ENCODE measurements around the gene C2CD2.

Gene C2CD2

DNA sequence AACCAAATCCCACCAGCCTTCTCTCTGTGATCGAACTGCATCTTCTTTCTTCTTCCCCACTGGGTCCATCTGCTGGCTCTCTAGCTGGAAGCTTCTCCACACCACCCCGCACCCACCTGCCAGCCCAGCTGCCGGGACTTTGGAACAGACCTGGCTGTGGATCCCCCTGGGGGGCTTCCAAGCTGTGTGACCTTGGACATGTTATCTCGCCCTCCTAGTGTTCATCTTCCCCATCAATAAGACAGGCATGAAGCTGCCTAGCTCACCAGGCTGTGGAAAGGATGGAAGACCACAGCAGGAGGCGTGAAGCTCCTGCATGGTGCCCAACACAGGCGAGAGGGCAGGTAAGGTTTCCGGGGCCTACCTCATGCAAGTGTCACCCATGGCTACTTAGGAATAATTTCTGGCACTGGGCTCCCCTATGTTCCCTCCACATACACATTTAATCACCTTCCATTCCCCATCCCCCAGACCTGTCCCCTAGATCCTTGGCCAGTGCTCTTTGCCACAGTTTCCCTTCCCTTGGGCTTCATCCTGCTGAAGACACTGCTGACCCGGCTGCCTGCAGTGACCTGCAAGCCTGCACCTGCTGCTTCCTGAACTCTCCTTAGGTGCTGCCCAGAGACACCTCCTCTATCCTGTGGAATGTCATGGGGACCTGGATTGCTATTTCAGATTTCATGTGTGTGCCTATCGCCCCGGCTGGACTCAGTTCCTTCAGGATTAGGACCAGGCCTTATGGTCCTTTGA is 13.2 kb upstream of the C2CD2 start:
- no peak overlapping the region for H3K27ac ChIP-seq (ENCODE audit: low read length)
- H2AFZ ChIP-seq (ENCODE audit: low read depth, low read length): no peak overlapping the region
- H3K4me2 ChIP-seq (ENCODE audit: low read length): no peak overlapping the region
- no peaks in the 10 kb centered on the region for H3K9me3 ChIP-seq (ENCODE audit: insufficient read depth, low read length)
- TF ChIP-seq CTCF (IDR thresholded peaks at IDR 0.05; ENCODE audit: low read depth, low read length): no peak
- no peak for TF ChIP-seq EZH2phosphoT487 (IDR thresholded peaks at IDR 0.05; ENCODE audit: low read depth)
- H3K36me3 ChIP-seq (replicated peaks; ENCODE audit: low read depth, low read length): no peaks in the 10 kb centered on the region
- H4K20me1 ChIP-seq (ENCODE audit: insufficient read depth, low read length): no peaks in the 10 kb centered on the region
- no peak overlapping the region for H3K4me3 ChIP-seq (ENCODE audit: low read length)
- H3K27me3 ChIP-seq (ENCODE audit: low read depth, low read length): no peaks in the 10 kb centered on the region; the same call in 1 of the 2 replicates
- H3K4me1 ChIP-seq (ENCODE audit: low read length): peaks cover 5% of the 10 kb centered on the region
- no peak overlapping the region for H3K9ac ChIP-seq (ENCODE audit: low read length)
- H3K79me2 ChIP-seq (ENCODE audit: low read length): no peaks in the 10 kb centered on the region

DNA sequence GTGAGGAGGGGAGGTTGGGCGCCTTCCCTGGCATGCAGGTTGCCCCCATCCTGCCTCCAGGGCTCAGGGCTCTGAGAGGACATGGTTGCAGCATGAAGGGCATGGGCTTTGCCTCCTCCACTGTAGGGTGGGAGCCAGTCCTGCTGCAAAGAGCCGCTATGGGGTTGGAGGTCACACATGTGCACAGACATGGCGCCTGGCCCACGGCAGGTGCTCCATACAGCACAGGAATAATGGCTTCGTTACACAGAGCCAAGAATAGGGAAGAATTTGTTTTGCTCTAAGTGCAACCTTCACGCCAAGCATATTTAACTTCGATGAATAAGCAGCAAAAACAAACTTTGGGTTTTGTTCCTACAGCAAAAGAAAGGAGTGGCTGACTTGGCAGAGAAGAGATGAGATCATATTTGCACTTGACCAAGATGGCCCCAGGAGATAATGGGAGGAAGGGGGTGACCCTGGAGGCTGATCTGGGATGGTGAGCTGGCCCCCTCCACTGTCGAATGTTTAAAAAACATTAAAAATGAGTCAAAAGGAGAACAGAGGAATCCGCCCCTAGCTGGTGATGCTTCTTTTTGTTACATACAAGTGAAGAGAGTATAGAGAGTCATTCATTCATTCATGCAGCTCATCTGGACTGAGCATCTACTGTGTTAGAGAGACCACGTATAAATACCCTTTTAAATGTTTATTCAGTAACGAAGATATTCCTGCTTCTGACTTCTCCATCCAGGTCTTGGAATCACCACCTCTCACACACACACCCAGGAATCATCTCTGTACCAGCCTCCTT is 12.4 kb upstream of the C2CD2 start:
- Histone ChIP-seq H3K27me3 (ENCODE audit: low read depth, low read length) (peaks cover 3% of the 10 kb centered on the region; the same call in 1 of the 2 replicates), H3K4me2 (ENCODE audit: low read length) (no peak overlapping the region), H3K79me2 (ENCODE audit: low read length) (no peaks in the 10 kb centered on the region), H4K20me1 (ENCODE audit: insufficient read depth, low read length) (no peaks in the 10 kb centered on the region), H3K27ac (ENCODE audit: low read length) (no peak overlapping the region), H3K9me3 (ENCODE audit: insufficient read depth, low read length) (no peaks in the 10 kb centered on the region), H3K4me3 (ENCODE audit: low read length) (no peak overlapping the region), H3K4me1 (ENCODE audit: low read length) (peaks cover 5% of the 10 kb centered on the region), H3K9ac (ENCODE audit: low read length) (no peak overlapping the region), H3K36me3 (replicated peaks; ENCODE audit: low read depth, low read length) (no peaks in the 10 kb centered on the region), H2AFZ (ENCODE audit: low read depth, low read length) (no peak overlapping the region)
- TF ChIP-seq CTCF (IDR thresholded peaks at IDR 0.05; ENCODE audit: low read depth, low read length): no peak
- TF ChIP-seq EZH2phosphoT487 (IDR thresholded peaks at IDR 0.05; ENCODE audit: low read depth): no peak

DNA sequence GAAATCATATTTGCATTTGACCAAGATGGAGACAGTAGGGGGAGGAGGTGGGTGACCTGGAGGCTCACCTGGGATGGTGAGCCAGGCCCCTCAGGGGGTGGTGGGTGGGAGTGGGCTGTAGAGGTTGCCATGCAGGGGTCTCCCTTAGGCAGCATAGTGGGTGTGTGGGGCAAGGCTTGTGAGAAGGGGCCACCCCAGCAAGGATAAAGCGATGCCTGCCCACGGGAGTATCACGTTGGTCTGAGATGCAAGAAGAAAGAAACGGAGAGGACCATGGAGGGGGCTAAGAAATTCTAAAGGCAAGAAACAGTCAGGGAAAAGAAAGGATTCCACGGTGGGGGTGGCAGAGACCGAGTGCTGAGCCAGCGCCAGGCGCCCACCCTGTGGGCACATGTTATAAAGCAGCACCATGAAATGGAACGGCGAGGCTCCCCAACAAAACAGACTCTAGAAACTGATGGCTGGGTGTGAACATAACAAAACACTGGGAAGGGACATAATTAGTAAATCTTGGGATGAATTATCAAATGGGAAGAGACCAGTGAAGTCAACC is 11.7 kb upstream of the C2CD2 start:
- Histone ChIP-seq H4K20me1 (ENCODE audit: insufficient read depth, low read length) (no peaks in the 10 kb centered on the region), H3K9ac (ENCODE audit: low read length) (no peak overlapping the region), H3K4me3 (ENCODE audit: low read length) (no peak overlapping the region), H3K36me3 (replicated peaks; ENCODE audit: low read depth, low read length) (no peaks in the 10 kb centered on the region), H3K27me3 (ENCODE audit: low read depth, low read length) (peaks cover 6% of the 10 kb centered on the region; the same call in 1 of the 2 replicates), H3K4me2 (ENCODE audit: low read length) (no peak overlapping the region), H2AFZ (ENCODE audit: low read depth, low read length) (no peak overlapping the region), H3K79me2 (ENCODE audit: low read length) (no peaks in the 10 kb centered on the region), H3K9me3 (ENCODE audit: insufficient read depth, low read length) (no peaks in the 10 kb centered on the region), H3K27ac (ENCODE audit: low read length) (no peak overlapping the region), H3K4me1 (ENCODE audit: low read length) (peaks cover 5% of the 10 kb centered on the region)
- TF ChIP-seq EZH2phosphoT487 (IDR thresholded peaks at IDR 0.05; ENCODE audit: low read depth) (no peak), CTCF (IDR thresholded peaks at IDR 0.05; ENCODE audit: low read depth, low read length) (no peak)

GRCh38 chr21:41965045-41965444 is 11.2 kb upstream of the C2CD2 start:
- Histone ChIP-seq H4K20me1 (ENCODE audit: insufficient read depth, low read length) (no peaks in the 10 kb centered on the region), H3K27me3 (ENCODE audit: low read depth, low read length) (peaks cover 6% of the 10 kb centered on the region; the same call in 1 of the 2 replicates), H3K4me3 (ENCODE audit: low read length) (no peak overlapping the region), H3K79me2 (ENCODE audit: low read length) (no peaks in the 10 kb centered on the region), H3K36me3 (replicated peaks; ENCODE audit: low read depth, low read length) (no peaks in the 10 kb centered on the region), H3K4me2 (ENCODE audit: low read length) (0 out of 2 replicates have a peak overlapping the region, but pooled peaks have one; percentile 8), H3K27ac (ENCODE audit: low read length) (no peak overlapping the region), H3K9ac (ENCODE audit: low read length) (no peak overlapping the region), H3K9me3 (ENCODE audit: insufficient read depth, low read length) (no peaks in the 10 kb centered on the region), H2AFZ (ENCODE audit: low read depth, low read length) (no peak overlapping the region), H3K4me1 (ENCODE audit: low read length) (peaks cover 5% of the 10 kb centered on the region)
- TF ChIP-seq CTCF (IDR thresholded peaks at IDR 0.05; ENCODE audit: low read depth, low read length): no peak
- TF ChIP-seq EZH2phosphoT487 (IDR thresholded peaks at IDR 0.05; ENCODE audit: low read depth): no peak
